Measurements from ENCODE around the gene CNPY3.

CNPY3 gene

GRCh38 chr6:42974919-42975505 lies 45.7 kb downstream of the CNPY3 start:
- H3K9ac ChIP-seq (ENCODE audit: low read length) = no peak overlapping the region
- H3K9me3 ChIP-seq (ENCODE audit: insufficient read depth, low read length) = no peaks in the 10 kb centered on the region
- H3K79me2 ChIP-seq (ENCODE audit: low read length) = peaks cover 26% of the 10 kb centered on the region
- H3K27me3 ChIP-seq (ENCODE audit: low read depth, low read length) = no peaks in the 10 kb centered on the region
- H3K4me2 ChIP-seq (ENCODE audit: low read length) = no peak overlapping the region
- no peak overlapping the region for H3K27ac ChIP-seq (ENCODE audit: low read length)
- no peaks in the 10 kb centered on the region for H4K20me1 ChIP-seq (ENCODE audit: insufficient read depth, low read length)
- H2AFZ ChIP-seq (ENCODE audit: low read depth, low read length) = no peak overlapping the region
- H3K4me3 ChIP-seq (ENCODE audit: low read length) = no peak overlapping the region
- peaks cover 14% of the 10 kb centered on the region; the same call in 1 of the 2 replicates for H3K4me1 ChIP-seq (ENCODE audit: low read length)
- H3K36me3 ChIP-seq (replicated peaks; ENCODE audit: low read depth, low read length) = peaks cover 11% of the 10 kb centered on the region
- no peak for TF ChIP-seq CTCF (IDR thresholded peaks at IDR 0.05; ENCODE audit: low read depth, low read length)
- TF ChIP-seq EZH2phosphoT487 (IDR thresholded peaks at IDR 0.05; ENCODE audit: low read depth) = no peak

DNA sequence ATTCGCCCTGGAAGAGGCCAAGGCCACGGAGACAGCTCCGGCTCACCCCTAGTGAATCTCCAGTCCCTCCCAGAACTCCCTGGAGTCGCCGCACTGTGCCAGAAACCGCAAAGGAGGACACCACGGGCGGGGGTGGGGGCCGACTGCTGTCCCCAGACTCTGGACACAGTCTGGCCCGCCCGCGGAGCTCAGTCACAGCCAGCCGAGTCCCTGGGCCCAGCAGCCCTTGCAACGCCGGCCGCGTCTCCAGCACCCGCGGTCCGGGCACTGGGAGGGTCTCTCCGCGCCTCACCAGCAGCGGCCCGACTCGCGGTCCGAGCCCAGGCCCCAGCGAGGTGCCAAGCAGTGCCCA lies 49.2 kb downstream of the CNPY3 start:
- Histone ChIP-seq H3K27ac (ENCODE audit: low read length) (peak overlapping the region; percentile 76), H3K79me2 (ENCODE audit: low read length) (peaks cover 26% of the 10 kb centered on the region), H3K9ac (ENCODE audit: low read length) (peak overlapping the region; percentile 93), H3K4me3 (ENCODE audit: low read length) (peak overlapping the region; percentile 91), H2AFZ (ENCODE audit: low read depth, low read length) (peak overlapping the region; percentile 43), H3K9me3 (ENCODE audit: insufficient read depth, low read length) (no peaks in the 10 kb centered on the region), H4K20me1 (ENCODE audit: insufficient read depth, low read length) (no peaks in the 10 kb centered on the region), H3K4me2 (ENCODE audit: low read length) (peak overlapping the region; percentile 96), H3K4me1 (ENCODE audit: low read length) (peaks cover 14% of the 10 kb centered on the region; the same call in 1 of the 2 replicates), H3K36me3 (replicated peaks; ENCODE audit: low read depth, low read length) (peaks cover 11% of the 10 kb centered on the region), H3K27me3 (ENCODE audit: low read depth, low read length) (no peaks in the 10 kb centered on the region)
- TF ChIP-seq EZH2phosphoT487 (IDR thresholded peaks at IDR 0.05; ENCODE audit: low read depth) = no peak
- no peak for TF ChIP-seq CTCF (IDR thresholded peaks at IDR 0.05; ENCODE audit: low read depth, low read length)

DNA sequence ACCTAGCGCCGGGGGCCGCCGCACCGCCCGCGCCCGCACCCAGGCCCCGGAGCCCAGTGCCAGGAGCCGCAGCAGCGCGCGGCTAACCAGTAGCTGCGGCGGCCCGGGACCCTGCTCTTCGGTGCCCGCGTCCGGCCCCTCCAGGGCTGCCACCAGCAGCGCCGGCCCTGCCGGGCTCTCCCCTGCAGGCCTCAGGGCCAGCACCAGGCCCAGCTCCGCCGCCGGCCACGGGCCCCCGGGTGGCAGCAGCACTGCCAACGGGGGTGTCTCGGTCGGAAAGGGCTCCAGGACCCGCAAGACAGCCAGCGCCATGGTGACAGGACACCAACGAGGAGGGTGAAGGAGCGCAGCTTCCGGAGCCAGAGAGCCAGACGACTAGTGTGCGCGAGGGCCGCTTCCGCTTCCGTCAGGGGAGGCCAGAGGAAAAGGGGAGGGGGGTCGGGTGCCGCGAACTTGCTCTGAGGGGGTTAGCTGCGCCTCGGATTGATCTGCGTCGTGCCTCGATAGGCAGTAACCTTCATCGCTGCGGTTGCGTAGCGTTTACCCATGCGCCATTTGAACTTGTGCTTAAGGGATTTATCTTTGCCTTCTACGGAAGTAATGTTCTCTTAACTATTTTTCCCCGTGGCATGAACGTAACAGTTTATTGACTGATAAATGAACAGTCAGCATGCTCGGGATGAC lies 49.7 kb downstream of the CNPY3 start, which contains the start of gene PEX6:
Gene PEX6, minus strand, starts transcription at position 343 of the 684 bp plus-strand sequence. Its CDS starts 31 bp downstream, at position 312.
- H3K27ac ChIP-seq (ENCODE audit: low read length) = peak within 1 kb of the TSS; percentile 76
- H3K9me3 ChIP-seq (ENCODE audit: insufficient read depth, low read length) = no peaks in the 10 kb centered on the region
- no peaks in the 10 kb centered on the region for H4K20me1 ChIP-seq (ENCODE audit: insufficient read depth, low read length)
- peaks cover 26% of the 10 kb centered on the region for H3K79me2 ChIP-seq (ENCODE audit: low read length)
- peaks cover 8% of the 10 kb centered on the region for H3K36me3 ChIP-seq (replicated peaks; ENCODE audit: low read depth, low read length)
- peak within 1 kb of the TSS; percentile 96 for H3K4me2 ChIP-seq (ENCODE audit: low read length)
- peaks cover 19% of the 10 kb centered on the region; the same call in 1 of the 2 replicates for H3K4me1 ChIP-seq (ENCODE audit: low read length)
- TF ChIP-seq CTCF (IDR thresholded peaks at IDR 0.05; ENCODE audit: low read depth, low read length) (no peak), EZH2phosphoT487 (IDR thresholded peaks at IDR 0.05; ENCODE audit: low read depth) (no peak)
- H3K9ac ChIP-seq (ENCODE audit: low read length) = peak within 1 kb of the TSS; percentile 93
- H3K27me3 ChIP-seq (ENCODE audit: low read depth, low read length) = no peaks in the 10 kb centered on the region
- H3K4me3 ChIP-seq (ENCODE audit: low read length) = peak within 1 kb of the TSS; percentile 91
- peak within 1 kb of the TSS; percentile 96 for H2AFZ ChIP-seq (ENCODE audit: low read depth, low read length)

DNA sequence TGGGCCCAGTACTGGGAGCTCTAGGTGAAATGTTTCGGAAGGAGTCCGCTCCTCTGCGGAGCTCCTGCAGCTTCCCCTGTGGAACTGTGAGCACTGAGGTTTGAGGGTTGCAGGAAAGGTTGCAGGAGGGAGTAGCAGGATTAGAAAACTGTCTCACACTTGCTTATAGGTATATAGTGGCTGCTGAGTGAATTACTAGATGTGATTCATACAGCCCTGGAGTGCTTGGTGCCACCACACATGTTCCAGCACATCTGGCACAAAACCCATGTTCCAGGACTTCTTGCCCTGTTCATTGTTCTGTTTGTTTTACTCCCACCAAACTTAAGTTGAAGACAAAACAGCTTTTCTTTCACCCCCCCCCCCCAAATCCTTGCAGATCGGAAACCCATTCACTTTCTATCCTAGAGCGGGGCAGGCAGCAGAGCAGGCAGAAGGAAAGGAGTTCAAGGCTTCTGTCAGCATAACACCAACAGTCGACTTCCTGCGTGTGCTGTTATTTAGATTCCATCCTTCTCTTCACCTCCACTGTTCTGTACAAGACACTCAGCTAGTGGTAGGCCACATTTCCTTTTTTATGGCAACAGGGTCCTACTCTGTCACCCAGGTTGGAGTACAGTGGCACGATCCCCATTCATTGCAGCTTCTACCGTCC lies 50.4 kb downstream of the CNPY3 start:
- no peaks in the 10 kb centered on the region for H3K9me3 ChIP-seq (ENCODE audit: insufficient read depth, low read length)
- H3K4me3 ChIP-seq (ENCODE audit: low read length) = peak overlapping the region; percentile 91
- peak overlapping the region; percentile 76 for H3K27ac ChIP-seq (ENCODE audit: low read length)
- H3K79me2 ChIP-seq (ENCODE audit: low read length) = peaks cover 28% of the 10 kb centered on the region
- TF ChIP-seq CTCF (IDR thresholded peaks at IDR 0.05; ENCODE audit: low read depth, low read length) (no peak), EZH2phosphoT487 (IDR thresholded peaks at IDR 0.05; ENCODE audit: low read depth) (no peak)
- peak overlapping the region; percentile 96 for H2AFZ ChIP-seq (ENCODE audit: low read depth, low read length)
- peaks cover 19% of the 10 kb centered on the region; the same call in 1 of the 2 replicates for H3K4me1 ChIP-seq (ENCODE audit: low read length)
- peak overlapping the region; percentile 96 for H3K4me2 ChIP-seq (ENCODE audit: low read length)
- no peaks in the 10 kb centered on the region for H4K20me1 ChIP-seq (ENCODE audit: insufficient read depth, low read length)
- H3K9ac ChIP-seq (ENCODE audit: low read length) = peak overlapping the region; percentile 93
- H3K36me3 ChIP-seq (replicated peaks; ENCODE audit: low read depth, low read length) = peaks cover 7% of the 10 kb centered on the region
- H3K27me3 ChIP-seq (ENCODE audit: low read depth, low read length) = no peaks in the 10 kb centered on the region

Measured in OCI-LY3 (cell line).